AG09309 (cell line): ENCODE data around the gene GPR142.

ENCODE experiments used
- DNase-seq: peaks from one replicate; pipeline ENCODE4 v3.0.0-alpha.2; 2010; ENCODE audit warnings: low read depth
- H3K4me3 ChIP-seq: 2 replicates; pipeline ENCODE4 v1.5.1; 2011; ENCODE audit warnings: mild to moderate bottlenecking, low read depth, low read length, moderate library complexity; ENCODE audit not compliant: control insufficient read depth
- TF ChIP-seq, protein P1 (sequence below): IDR thresholded peaks from 2 replicates; pipeline ENCODE4 v1.5.1; 2011; ENCODE audit warnings: mild to moderate bottlenecking, low read depth, low read length, inconsistent platforms; ENCODE audit not compliant: insufficient read depth, control insufficient read depth; ENCODE audit errors: missing control alignments

GPR142 gene

DNA sequence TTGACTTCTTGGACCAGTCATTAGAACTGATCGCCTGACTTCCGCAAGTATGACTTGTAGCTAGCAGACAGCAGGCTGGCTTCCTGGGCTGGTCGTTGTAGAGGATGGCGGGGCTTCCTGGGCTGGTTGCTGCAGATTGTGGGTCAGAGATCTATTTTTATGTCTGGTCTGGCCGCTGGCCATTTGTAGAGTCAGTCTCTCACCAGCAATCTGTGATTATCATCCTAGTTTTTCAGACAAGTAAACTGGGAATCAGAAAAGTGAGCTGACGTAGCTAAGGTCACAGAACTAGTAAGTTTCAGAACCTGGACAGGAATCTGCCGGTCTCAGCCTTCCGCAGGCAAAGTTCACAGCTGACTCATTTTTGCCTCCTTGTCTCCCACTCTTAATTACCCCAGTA lies 19.1 kb downstream of the GPR142 start:
- H3K4me3 ChIP-seq = no peak overlapping the region
- TF ChIP-seq, protein P1, sequence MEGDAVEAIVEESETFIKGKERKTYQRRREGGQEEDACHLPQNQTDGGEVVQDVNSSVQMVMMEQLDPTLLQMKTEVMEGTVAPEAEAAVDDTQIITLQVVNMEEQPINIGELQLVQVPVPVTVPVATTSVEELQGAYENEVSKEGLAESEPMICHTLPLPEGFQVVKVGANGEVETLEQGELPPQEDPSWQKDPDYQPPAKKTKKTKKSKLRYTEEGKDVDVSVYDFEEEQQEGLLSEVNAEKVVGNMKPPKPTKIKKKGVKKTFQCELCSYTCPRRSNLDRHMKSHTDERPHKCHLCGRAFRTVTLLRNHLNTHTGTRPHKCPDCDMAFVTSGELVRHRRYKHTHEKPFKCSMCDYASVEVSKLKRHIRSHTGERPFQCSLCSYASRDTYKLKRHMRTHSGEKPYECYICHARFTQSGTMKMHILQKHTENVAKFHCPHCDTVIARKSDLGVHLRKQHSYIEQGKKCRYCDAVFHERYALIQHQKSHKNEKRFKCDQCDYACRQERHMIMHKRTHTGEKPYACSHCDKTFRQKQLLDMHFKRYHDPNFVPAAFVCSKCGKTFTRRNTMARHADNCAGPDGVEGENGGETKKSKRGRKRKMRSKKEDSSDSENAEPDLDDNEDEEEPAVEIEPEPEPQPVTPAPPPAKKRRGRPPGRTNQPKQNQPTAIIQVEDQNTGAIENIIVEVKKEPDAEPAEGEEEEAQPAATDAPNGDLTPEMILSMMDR = no peak
- DNase-seq = no peak

DNA sequence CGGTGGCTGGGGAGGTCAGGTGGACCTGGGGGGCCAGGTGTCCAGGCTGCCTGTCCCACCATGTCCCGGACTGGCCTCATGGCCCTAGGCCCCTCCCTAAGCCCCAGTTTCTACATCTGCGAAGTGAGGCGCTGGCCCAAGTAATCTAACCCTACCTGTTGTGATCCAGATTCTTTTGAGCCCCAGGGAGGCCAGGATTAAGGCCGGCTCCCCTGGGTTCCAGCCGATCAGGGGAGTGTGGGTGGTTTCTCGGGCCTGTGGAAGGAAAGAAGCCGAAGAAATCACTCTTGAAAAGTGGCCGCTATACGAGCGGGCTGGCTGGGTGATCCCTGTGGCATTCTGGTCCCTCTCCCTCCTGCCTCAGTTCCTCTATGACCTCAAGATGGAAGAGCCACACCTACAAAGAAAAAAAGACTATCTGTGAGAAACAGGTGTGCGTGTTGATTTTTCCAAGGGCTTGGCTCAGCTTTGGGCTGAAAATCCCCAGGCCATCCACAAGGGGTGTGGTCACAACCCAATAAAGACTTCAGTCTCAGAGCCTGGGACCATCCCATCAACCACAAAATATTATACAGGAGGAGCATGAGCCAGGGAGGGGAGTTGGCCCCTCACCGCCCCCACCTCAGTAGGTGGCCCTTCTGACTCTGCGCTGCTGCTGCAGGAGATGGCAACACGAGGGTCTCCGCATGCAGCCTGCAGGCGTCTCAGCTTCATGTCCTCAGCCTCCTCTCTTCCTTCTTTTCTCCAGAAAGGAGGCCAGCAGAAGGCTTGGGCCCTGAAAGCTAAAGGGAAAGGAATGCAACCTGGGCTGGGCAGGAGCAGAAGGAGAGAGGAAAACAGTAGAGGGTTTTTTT lies 20.3 kb downstream of the GPR142 start:
- H3K4me3 ChIP-seq = no peak overlapping the region
- TF ChIP-seq, protein P1 = no peak

DNA sequence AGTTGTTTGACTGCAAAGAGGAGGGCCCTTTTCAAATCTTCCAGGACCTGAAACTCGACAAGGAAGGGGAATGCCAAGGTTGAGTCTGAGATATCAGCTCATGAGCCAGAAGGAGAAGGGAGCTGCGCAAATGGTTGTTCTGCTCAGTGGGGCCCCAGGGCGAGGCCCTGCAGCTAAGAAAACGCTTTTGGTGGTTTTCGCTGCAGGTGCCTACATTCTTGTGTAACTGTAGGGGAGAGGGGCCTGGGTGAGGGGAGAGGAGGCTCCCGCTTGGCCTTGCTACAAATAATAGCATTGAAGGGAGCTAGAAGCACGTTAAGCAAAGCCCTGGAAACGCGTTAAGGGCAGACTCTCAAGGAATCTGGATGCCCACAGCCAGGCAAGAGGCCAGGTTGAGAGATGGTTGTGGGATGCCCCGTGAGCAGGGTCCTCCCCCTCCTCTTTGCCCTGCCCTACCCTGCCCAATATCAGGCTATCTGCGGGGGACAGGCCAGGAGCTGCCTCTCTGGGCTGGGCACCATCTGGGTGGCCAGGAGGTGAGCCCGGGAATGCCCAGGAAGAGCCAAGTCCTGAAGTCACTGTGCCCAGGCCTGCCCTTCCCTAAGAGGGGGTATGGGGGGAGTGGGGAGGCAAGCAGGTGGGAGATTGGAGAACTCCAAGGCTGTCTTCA lies 21.9 kb downstream of the GPR142 start:
- DNase-seq = no peak
- no peak overlapping the region for H3K4me3 ChIP-seq
- TF ChIP-seq, protein P1 = no peak

More for the DNA sequence above, 20.3 kb downstream of the GPR142 start:
- no peak for DNase-seq

DNA sequence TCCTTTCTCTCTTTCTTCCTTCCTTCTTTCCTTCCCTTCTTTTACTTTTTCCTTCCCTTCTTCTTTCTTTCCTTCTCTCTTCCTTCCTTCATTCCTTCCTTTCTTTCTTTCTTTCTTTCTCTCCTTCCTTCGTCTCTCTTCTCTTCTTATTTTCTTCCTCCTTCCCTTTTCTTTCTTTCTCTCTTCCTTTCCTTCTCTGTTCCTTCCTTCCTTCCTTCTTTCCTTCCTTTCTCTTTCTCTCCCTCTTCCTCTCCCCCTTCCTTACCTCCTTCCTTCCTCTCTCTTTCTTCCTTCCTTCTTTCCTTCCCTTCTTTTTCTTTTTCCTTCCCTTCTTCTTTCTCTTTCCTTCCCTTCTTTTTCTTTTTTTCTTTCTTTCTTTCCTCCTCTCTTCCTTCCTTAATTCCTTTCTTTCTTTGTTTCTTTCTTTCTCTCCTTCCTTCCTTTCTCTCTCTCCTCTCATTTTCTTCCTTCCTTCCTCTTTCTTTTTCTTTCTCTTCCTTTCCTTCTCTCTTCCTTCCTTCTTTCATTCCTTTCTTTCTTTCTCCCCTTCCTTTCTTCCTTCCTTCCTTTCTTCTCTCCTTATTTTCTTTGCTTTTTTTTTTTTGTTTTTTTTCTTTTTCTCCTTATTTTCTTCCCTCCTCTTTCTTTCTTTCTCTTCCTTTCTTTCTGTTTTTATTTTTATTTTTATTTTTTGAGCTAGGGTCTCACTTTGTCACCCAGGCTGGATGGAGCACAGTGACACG lies 22.8 kb downstream of the GPR142 start:
- no peak for DNase-seq
- TF ChIP-seq, protein P1 = no peak
- H3K4me3 ChIP-seq = no peak overlapping the region

DNA sequence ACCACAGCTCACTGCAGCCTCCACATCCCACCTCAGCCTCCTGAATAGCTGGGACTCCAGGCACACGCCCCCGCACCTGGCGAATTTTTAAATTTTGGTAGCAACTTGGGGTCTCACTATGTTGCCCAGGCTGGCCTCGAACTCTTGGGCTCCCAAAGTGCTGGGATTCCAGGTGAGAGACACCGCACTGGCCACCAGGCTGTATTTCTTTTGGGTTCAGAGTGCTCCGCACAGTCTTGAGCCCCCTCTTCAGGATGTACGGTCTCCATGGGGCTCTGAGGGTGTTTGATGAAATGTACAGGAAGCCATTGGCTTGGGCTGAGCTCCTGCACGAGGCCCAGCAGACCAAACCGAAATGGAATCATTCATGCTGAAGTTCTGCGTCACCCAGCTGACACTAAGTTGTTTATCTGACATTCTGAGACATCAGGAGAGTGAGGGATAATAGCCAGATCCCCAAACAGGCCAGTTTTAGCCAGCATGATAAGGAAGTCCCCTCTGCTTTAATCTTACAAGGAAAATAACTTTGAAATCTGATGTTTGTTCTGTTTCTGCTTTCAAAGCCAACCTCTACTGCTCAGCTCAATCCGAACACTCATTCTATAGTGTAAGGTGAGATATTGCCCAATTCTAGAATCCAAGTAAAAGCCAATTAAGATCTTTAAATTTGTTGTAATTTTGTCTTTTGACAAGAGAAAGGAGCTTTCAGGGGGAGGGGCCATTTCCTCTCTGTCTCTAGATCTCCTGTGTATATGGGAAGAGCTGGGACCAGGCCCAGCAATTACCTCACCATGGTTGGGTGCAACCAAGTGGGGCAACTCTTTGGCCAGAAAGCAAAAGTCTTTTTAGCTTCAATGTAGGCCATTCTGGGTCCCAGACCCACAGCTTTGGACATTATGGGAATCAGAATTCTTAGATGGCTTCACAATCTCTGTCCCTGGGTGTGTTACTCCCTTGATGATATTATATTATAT lies 23.7 kb downstream of the GPR142 start:
- H3K4me3 ChIP-seq = no peak overlapping the region
- TF ChIP-seq, protein P1 = no peak
- no peak for DNase-seq
